GM10266 (cell line): Measurements from ENCODE around the gene TBC1D2.

Source experiments
- DNase-seq: peaks from one replicate; pipeline ENCODE4 v3.0.0; 2012; ENCODE audit errors: extremely low spot score
- TF ChIP-seq, protein P1 (sequence below): IDR thresholded peaks from 2 replicates; pipeline ENCODE4 v1.5.1; 2012; ENCODE audit warnings: mild to moderate bottlenecking, low read depth; ENCODE audit not compliant: control insufficient read depth, insufficient read depth; ENCODE audit errors: missing control alignments

The TBC1D2 gene

DNA sequence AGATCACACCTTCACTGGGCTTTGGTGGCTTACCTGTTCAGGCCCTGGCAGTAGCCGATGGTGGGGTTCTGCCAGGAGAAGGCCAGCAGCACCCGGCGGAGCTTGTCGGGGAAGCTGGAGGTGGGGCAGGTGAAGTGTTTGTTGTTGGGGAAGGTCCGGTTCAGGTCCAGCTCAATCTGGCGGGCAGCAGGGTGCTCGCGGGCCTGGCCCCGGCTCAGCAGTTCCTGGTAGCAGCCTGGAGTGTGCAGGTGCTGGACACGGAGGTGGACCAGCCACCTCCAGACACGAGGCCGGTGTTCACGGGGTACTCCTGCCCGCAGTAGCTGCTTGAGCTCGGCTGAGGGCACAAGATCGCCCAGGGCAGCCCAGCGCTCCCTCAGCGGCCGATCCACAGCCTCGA, 46.8 kb downstream of the TBC1D2 start:
- no peak for DNase-seq
- TF ChIP-seq, protein P1, sequence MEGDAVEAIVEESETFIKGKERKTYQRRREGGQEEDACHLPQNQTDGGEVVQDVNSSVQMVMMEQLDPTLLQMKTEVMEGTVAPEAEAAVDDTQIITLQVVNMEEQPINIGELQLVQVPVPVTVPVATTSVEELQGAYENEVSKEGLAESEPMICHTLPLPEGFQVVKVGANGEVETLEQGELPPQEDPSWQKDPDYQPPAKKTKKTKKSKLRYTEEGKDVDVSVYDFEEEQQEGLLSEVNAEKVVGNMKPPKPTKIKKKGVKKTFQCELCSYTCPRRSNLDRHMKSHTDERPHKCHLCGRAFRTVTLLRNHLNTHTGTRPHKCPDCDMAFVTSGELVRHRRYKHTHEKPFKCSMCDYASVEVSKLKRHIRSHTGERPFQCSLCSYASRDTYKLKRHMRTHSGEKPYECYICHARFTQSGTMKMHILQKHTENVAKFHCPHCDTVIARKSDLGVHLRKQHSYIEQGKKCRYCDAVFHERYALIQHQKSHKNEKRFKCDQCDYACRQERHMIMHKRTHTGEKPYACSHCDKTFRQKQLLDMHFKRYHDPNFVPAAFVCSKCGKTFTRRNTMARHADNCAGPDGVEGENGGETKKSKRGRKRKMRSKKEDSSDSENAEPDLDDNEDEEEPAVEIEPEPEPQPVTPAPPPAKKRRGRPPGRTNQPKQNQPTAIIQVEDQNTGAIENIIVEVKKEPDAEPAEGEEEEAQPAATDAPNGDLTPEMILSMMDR, result no peak

DNA sequence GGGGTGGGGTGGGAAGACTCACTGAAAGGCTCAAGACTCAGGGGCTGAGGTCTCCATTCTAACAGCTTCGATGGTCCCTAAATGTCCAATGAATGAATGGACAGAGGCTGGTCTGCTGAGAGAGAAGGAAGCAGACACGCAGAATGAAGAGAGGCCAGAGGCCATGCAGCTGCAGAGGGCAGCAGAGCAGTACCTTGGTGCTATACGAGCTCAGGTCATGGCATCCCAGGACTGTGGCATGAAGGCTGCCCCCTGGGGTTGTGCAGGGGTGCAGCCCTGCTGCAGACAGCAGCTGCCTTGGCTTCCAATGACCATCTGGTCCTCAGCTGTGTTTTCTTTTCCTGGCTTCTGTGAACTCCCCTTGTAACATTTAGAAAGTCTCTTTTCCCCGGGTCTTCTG, 47.8 kb downstream of the TBC1D2 start:
- TF ChIP-seq, protein P1, result peak; percentile 7
- no peak for DNase-seq

DNA sequence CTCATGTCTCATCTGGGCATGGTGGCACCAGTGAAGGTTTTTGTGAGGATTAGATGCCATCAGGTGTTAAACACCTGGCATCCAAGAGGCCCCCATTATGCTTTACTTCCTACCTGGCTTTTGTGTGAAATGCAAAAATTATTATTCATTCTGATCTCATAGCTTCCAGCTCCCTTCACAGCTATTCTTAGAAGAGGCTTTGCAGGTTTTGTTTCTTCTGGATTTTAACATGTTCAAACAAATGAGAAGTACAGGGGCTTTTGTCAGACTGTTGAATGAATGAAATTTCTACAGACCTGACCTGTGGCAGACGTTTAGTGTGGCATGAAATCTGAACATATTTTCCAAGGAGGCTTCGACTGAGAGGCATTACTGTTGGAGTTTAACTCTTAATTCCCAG, 48.7 kb downstream of the TBC1D2 start:
- no peak for DNase-seq
- TF ChIP-seq, protein P1, result no peak

DNA sequence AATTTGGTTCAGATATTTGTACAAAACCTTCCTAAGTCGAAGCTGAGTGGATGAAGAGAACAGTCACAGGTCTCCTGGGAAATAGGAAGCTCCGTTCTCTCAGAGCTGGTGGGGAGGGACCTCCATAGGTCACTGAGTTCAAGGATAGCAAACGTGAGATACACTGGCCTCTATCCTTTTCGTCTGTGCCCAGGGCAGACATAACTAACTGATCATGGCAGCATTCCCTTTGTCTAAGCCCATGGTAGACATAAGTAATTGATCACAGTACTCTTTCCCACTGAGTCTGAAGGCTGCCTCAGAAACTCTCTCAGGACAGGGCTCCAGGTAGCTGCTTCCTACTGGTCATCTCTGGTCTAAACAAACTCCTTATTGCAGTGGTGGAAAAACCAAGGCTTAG, 50.8 kb downstream of the TBC1D2 start:
- DNase-seq, result no peak
- TF ChIP-seq, protein P1, result no peak

DNA sequence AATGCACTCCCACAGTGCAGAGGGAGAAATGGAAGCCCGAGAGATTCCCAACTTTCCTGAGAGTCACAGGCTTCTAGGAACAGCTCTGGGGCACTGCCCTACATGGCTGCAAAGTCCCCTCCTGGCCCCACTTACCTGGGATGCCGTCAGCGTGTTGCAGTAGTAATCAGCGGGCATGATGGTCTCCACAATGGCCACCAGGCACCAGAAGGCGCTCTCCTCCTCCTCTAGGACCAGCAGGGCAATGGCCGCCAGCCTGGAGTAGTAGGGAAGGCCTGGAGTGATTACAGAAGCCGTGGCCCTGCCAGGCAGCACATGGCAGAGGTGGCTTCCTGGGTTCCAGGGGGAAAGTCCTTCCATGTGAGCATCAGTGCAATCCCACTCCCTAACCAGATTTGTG, 52.3 kb downstream of the TBC1D2 start:
- no peak for DNase-seq
- TF ChIP-seq, protein P1, result no peak

DNA sequence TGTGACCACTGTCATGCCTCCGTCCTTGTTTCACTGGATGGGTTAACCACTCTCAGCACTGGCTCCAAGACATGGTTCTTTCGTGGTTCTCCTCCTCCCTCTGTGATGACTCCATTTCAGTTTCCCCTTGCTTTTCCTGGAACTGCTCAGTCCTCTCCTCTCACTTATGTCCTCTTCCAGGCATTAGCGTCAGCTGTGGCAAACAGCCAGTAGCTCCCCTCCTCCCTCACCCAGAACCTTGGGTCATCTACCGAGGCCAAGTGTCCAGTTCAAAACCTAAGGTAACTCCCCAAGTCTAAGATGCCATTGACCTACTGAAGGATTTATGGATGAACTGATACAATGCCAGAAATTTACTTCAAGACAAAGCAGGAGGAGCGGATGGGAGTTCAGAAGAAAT, 53.2 kb downstream of the TBC1D2 start:
- TF ChIP-seq, protein P1, result no peak
- DNase-seq, result no peak

DNA sequence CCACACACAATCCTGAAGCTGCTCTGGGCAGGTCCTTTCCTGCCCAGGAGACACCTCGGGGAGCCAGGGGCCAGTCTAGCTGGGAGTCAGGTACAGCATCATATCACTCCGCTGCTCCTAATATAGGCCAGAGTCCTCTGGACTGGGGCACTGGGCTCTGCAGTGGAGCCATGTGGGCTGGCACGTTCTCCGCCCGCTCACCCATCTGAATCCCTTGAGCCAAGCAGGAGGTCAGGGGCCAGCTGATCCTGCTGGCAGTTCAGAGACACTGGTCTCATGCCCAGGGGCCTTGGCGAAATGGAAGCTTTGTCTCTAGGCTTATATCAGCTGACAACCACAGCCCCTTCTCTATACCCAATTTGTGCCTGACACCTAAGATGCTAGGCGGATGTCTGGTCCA, 53.7 kb downstream of the TBC1D2 start:
- TF ChIP-seq, protein P1, result no peak
- DNase-seq, result no peak
